NCI-H82 treated with DMSO at 0.1 percent for 48 hours (cell line): ENCODE measurements around the gene ARHGEF4.

ENCODE experiments used
- DNase-seq: peaks from one replicate; lab custom pipeline; 2025; ENCODE audit not compliant: unreplicated experiment; lab: John Stamatoyannopoulos, UW

The ARHGEF4 gene

GRCh38 chr2:130850788-130851623 is 14.3 kb downstream of the ARHGEF4 start:
- no peak for DNase-seq

- DNase-seq: no peak
These were observed 15.1 kb downstream of the ARHGEF4 start for GRCh38 chr2:130851624-130852382.

GRCh38 chr2:130852521-130853115 is 15.9 kb downstream of the ARHGEF4 start:
- DNase-seq: peak; percentile 0

GRCh38 chr2:130853391-130853790 is 16.7 kb downstream of the ARHGEF4 start:
- DNase-seq: no peak

- no peak for DNase-seq
These were observed 17.6 kb downstream of the ARHGEF4 start for GRCh38 chr2:130854301-130854700.

- DNase-seq: no peak
These were observed 28.4 kb downstream of the ARHGEF4 start for GRCh38 chr2:130864830-130865800.

GRCh38 chr2:130869441-130870160 is 32.9 kb downstream of the ARHGEF4 start:
- DNase-seq: no peak

GRCh38 chr2:130870161-130870485 is 33.4 kb downstream of the ARHGEF4 start:
- DNase-seq: no peak

GRCh38 chr2:130870779-130871178 is 34.1 kb downstream of the ARHGEF4 start:
- DNase-seq: no peak

GRCh38 chr2:130871843-130872740 is 35.4 kb downstream of the ARHGEF4 start:
- peak; percentile 92 for DNase-seq

- DNase-seq: no peak
These were observed 36.0 kb downstream of the ARHGEF4 start for GRCh38 chr2:130872741-130873125.

- DNase-seq: peak; percentile 24
These were observed 37.1 kb downstream of the ARHGEF4 start for GRCh38 chr2:130873700-130874346.

GRCh38 chr2:130874512-130874911 is 37.8 kb downstream of the ARHGEF4 start:
- no peak for DNase-seq

- no peak for DNase-seq
These were observed 39.2 kb downstream of the ARHGEF4 start for GRCh38 chr2:130875935-130876334.

GRCh38 chr2:130877258-130877657 is 40.5 kb downstream of the ARHGEF4 start:
- no peak for DNase-seq

- DNase-seq: no peak
These were observed 41.6 kb downstream of the ARHGEF4 start for GRCh38 chr2:130878316-130878715.

- no peak for DNase-seq
These were observed 42.2 kb downstream of the ARHGEF4 start for GRCh38 chr2:130878933-130879332.

GRCh38 chr2:130882111-130882690 is 45.5 kb downstream of the ARHGEF4 start:
- DNase-seq: no peak
